Colonic mucosa (tissue), 4 donors: ENCODE results near the gene KCNB1. TPM values are rescaled to one million over a fixed set of nuclear protein-coding genes. Genes with fewer than 3 reads are reported as not detected.

Experiments
- DNase-seq: peaks from one replicate; pipeline ENCODE4 v3.0.0-alpha.2; 2020
- H3K27ac ChIP-seq: fragments of 200-600 bp; one replicate; pipeline ENCODE4 v1.8.0; 2021
- H3K27me3 ChIP-seq: fragments of 200-600 bp; one replicate; pipeline ENCODE4 v1.8.0; 2021
- H3K36me3 ChIP-seq: fragments of 200-600 bp; one replicate; pipeline ENCODE4 v1.8.0; 2021
- H3K4me1 ChIP-seq: fragments of 200-600 bp; one replicate; pipeline ENCODE4 v1.8.0; 2021; ENCODE audit warnings: mild to moderate bottlenecking
- H3K4me3 ChIP-seq: fragments of 200-600 bp; one replicate; pipeline ENCODE4 v1.8.0; 2021
- H3K9ac ChIP-seq, 2 donors: one replicate each; pipeline ENCODE4 v1.7.0; 2013; ENCODE audit warnings: control low read depth in 2 of 2, low read depth in 2 of 2, low read length in 2 of 2
- H3K9me3 ChIP-seq: fragments of 200-600 bp; one replicate; pipeline ENCODE4 v1.8.0; 2021
- intact Hi-C: fragments of 100-400 bp; cut with DNase I; formaldehyde crosslinking; loops from one replicate; pipeline ENCODE4 v1.14.1; 2022
- total RNA-seq, 2 donors: library from RNA; stranded (reverse); fragmentation: NEBNext Ultra II Directional in 1 of 2; extraction: Animal tissue kit (Norgen Biotek cat#: 25700) in 1 of 2; gene quantifications; one replicate each; pipeline ENCODE4 v1.2.1, GENCODE V29; 2021
- TF ChIP-seq, protein P1 (sequence below): fragments of 200-600 bp; IDR thresholded peaks from one replicate; pipeline ENCODE4 v1.8.0; 2022; ENCODE audit warnings: antibody characterized with exemption, mild to moderate bottlenecking
- donor health status: healthy.
- donor health status: DM: no; HTN: no; CAD: no.
- donor health status: DM: no; HTN: no; CAD: no.

KCNB1 gene
- total RNA-seq, 2 donors from 2014 or later, result 0.37 to 1.9 TPM

DNA sequence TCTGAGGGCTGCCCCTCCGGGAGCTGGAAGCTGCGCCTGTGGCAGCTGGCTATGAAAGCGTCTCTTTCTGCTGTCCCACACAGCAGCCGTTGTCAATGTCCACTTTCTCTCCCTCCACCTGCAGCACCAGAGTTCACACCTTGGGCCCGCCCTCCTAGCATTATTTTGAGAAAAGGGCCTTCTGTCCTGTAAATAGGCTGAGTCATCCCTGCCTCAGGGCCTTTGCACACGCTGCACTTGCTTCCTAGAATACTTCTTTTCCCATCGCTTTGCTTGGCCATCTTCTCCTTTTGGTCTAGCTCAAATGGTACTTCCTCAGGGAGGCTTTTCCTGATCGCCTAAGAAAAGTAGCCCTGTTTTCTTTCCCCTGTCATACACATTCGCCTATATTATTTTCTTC lies 135.3 kb downstream of the KCNB1 start:
- no peak overlapping the region for H3K9ac ChIP-seq
- no peak for DNase-seq
- H3K36me3 ChIP-seq, result no peaks in the 10 kb centered on the region
- no peak overlapping the region for H3K27ac ChIP-seq
- no peaks in the 10 kb centered on the region for H3K4me1 ChIP-seq
- H3K9me3 ChIP-seq, result no peaks in the 10 kb centered on the region
- H3K27me3 ChIP-seq, result no peaks in the 10 kb centered on the region
- TF ChIP-seq, protein P1, sequence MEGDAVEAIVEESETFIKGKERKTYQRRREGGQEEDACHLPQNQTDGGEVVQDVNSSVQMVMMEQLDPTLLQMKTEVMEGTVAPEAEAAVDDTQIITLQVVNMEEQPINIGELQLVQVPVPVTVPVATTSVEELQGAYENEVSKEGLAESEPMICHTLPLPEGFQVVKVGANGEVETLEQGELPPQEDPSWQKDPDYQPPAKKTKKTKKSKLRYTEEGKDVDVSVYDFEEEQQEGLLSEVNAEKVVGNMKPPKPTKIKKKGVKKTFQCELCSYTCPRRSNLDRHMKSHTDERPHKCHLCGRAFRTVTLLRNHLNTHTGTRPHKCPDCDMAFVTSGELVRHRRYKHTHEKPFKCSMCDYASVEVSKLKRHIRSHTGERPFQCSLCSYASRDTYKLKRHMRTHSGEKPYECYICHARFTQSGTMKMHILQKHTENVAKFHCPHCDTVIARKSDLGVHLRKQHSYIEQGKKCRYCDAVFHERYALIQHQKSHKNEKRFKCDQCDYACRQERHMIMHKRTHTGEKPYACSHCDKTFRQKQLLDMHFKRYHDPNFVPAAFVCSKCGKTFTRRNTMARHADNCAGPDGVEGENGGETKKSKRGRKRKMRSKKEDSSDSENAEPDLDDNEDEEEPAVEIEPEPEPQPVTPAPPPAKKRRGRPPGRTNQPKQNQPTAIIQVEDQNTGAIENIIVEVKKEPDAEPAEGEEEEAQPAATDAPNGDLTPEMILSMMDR, result no peak
- no peak overlapping the region for H3K4me3 ChIP-seq
- intact Hi-C loops, result no loop called here

DNA sequence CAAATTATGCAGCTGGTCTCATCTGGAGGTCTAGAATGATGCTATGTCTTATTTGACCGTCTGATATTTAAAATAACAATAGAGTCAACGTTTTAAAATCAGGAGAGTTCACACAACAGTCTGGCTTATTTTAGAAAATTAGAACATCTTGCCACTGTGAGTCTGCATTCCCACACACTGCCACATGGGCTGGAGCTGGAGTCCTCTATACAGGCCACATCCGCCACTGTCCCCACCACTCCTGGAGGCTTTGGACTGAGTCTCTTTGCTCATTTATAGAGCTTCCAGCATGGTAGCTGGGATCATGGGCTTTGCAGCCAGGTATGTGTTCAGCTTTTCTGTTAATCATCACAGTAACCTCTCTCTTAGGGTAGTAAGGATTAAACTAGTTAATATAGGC lies 135.8 kb downstream of the KCNB1 start:
- intact Hi-C loops, result no loop called here
- no peaks in the 10 kb centered on the region for H3K27me3 ChIP-seq
- no peaks in the 10 kb centered on the region for H3K4me1 ChIP-seq
- H3K36me3 ChIP-seq, result no peaks in the 10 kb centered on the region
- H3K27ac ChIP-seq, result no peak overlapping the region
- no peak overlapping the region for H3K9ac ChIP-seq
- TF ChIP-seq, protein P1, result no peak
- no peak for DNase-seq
- no peak overlapping the region for H3K4me3 ChIP-seq
- H3K9me3 ChIP-seq, result no peaks in the 10 kb centered on the region

DNA sequence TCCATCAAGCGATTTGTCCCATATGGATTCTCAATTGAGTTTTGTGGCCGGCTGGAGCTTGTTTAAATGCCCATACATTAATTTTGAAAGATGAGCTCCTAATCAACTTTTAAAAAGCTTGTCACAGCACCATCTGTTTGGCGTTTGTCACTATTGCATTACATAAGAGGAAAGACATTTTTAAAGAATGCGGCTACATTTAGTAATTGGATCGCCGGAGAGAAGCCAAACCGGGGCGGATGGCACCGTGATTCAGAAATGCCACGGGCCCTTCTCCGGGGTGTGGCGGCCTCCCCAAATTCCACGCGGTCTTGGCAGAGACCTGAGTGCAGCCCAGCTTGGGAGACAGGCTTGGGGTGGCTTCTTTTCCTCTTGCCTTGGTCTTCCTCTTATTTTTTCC lies 136.9 kb downstream of the KCNB1 start:
- Histone ChIP-seq H3K4me3 (no peak overlapping the region), H3K9ac (no peak overlapping the region), H3K27ac (no peak overlapping the region), H3K27me3 (no peaks in the 10 kb centered on the region), H3K4me1 (no peaks in the 10 kb centered on the region), H3K9me3 (no peaks in the 10 kb centered on the region), H3K36me3 (no peaks in the 10 kb centered on the region)
- TF ChIP-seq, protein P1, result no peak
- intact Hi-C loops, result no loop called here
- no peak for DNase-seq

DNA sequence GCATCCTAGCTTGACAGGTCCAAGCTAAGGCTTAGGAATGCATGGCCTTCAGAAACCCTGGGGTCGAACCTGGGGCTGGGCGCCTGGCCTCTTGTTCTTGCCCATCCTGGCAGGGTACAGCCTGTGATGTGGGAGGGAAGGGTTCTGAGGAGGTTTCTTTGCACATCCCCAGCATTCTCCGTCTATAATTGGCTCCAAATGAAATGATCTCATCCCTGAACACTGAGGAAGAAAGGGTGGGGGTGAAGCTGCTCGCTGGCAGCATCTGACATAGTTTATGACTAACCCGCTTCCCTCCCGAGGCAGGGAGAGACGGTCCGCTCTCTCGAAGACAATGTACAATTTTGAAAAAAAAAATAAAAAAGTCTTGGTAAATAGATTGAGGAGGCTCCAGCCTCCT lies 137.5 kb downstream of the KCNB1 start:
- Histone ChIP-seq H3K4me3 (no peak overlapping the region), H3K36me3 (no peaks in the 10 kb centered on the region), H3K27me3 (no peaks in the 10 kb centered on the region), H3K9ac (no peak overlapping the region), H3K27ac (no peak overlapping the region), H3K4me1 (no peaks in the 10 kb centered on the region), H3K9me3 (no peaks in the 10 kb centered on the region)
- DNase-seq, result peak; percentile 21
- intact Hi-C loops, result no loop called here
- TF ChIP-seq, protein P1, result no peak

DNA sequence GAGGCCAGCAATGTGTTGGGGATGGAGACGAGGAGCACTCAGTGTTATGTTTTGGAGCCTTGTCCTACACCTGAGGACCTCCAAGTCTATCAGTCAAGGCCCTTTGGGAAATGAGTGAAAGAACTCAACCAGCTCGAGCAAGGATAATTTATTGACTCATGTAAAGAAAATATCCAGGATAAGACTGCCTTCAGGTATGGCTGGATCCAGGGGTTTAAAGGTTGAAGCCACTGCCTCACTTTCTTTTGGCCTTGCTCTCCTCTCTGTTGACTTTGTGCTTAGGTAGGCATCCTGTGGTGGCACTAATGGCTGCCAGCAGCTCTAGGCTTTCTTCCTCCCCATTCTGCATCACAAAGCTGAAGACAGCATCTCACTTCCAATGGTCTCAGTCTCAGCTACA lies 138.3 kb downstream of the KCNB1 start:
- H3K27ac ChIP-seq, result no peak overlapping the region
- TF ChIP-seq, protein P1, result no peak

DNA sequence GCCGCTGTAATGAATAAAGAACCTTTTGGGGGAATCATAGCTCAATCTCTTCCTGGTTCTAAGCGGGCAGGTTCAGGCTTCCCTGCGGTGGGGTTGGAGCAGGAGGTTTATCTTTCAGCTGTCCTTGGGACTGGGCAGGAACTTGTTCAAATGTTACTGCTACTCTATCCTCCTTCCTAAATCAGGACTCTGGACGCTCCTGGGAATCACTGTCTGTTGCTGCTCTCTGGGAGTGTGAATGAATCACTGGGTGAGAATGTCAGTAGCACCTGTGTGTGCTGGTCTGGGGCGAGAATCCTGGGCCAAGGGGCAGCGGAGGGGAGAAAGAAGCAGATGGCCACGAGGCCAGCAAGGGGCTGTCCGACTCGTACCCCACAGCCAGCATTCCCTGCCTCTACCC lies 139.2 kb downstream of the KCNB1 start:
- Histone ChIP-seq H3K36me3 (no peaks in the 10 kb centered on the region), H3K4me3 (no peak overlapping the region), H3K9me3 (no peaks in the 10 kb centered on the region), H3K27me3 (no peaks in the 10 kb centered on the region), H3K4me1 (no peaks in the 10 kb centered on the region), H3K27ac (no peak overlapping the region), H3K9ac (no peak overlapping the region)
- intact Hi-C loops, result no loop called here
- TF ChIP-seq, protein P1, result no peak
- DNase-seq, result no peak

More for the DNA sequence above, 138.3 kb downstream of the KCNB1 start:
- no peaks in the 10 kb centered on the region for H3K9me3 ChIP-seq
- H3K27me3 ChIP-seq, result no peaks in the 10 kb centered on the region
- H3K36me3 ChIP-seq, result no peaks in the 10 kb centered on the region
- intact Hi-C loops, result no loop called here
- DNase-seq, result no peak
- no peaks in the 10 kb centered on the region for H3K4me1 ChIP-seq
- no peak overlapping the region for H3K4me3 ChIP-seq
- no peak overlapping the region for H3K9ac ChIP-seq
